Left renal pelvis (tissue), 4 donors: ENCODE data around the gene YY1. TPM values are rescaled to one million over a fixed set of nuclear protein-coding genes. Genes with fewer than 3 reads are reported as not detected.

Source experiments
- DNase-seq, 4 donors: peaks; one replicate each; pipeline ENCODE4 v3.0.0-alpha.2; 2013; ENCODE audit warnings: low read depth in 4 of 4, low spot score in 3 of 4
- polyA plus RNA-seq, 4 donors: library from polyadenylated mRNA; unstranded; fragments of 120-200 nt; gene quantifications; one replicate each; pipeline ENCODE4 v1.2.1, GENCODE V29; 2013; ENCODE audit not compliant: insufficient read length in 4 of 4

The YY1 gene
- polyA plus RNA-seq, 4 donors = 121 to 159 (median 144) TPM

GRCh38 chr14:100329233-100330006 is 90.5 kb downstream of the YY1 start:
- no peak for DNase-seq

DNA sequence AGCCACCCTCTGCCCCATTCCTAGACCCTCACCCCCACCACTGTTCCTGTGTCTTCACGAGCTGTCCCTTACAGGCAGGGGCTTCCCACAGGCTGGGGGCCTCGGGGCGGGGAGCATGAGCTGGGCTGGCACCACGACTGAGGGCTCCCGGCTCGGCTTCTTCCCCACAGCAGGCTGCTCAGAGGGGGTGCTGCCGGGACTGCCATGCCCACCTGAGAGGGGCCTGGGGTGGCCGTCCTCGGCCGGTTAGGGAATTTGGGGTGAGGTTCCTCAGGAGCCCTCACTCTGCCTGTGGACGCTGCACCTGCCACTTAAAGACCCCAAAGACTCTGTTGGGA is 91.0 kb downstream of the YY1 start:
- no peak for DNase-seq

DNA sequence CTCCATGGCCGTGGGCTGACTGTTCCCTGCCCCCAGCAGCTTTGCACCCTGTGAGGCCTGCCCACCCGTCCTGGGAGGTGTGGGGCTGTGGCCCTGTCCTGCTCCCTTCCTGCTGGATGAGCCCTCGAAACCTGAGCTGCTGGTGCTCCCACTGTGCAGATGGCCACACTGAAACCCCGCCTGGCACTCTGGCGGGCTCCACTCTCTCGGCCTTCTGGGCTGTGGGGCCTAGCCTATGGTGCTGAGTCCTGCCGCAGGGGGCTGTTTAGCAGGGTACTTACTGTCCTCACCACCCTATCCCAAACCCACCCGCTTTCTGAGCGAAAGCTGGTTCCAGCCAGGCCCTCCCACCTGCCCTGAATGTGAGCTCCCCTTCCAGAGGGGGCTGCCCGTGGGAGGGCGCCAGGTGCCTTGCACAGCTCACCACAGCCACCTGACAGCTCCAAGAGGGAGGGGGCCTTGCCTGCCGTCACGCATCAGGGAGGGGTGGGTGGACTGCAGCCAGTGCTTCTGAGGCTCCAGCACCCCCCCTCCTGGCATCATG is 91.5 kb downstream of the YY1 start:
- no peak for DNase-seq

GRCh38 chr14:100332071-100332639 is 93.2 kb downstream of the YY1 start:
- no peak for DNase-seq

Other genes with a start within 250 kb of the YY1 start
- gene EVL, start 173.7 kb upstream of the YY1 start, polyA plus RNA-seq = 100 to 1,000 TPM; 109 to 184 (median 136) TPM
- 10 to 100 TPM in 2 of 4 donors, 1 to 10 TPM in 1, under 1 TPM in 1; 0.96 to 19.4 (median 8.2) TPM for gene DEGS2, start 79.5 kb upstream of the YY1 start, polyA plus RNA-seq
- gene SLC25A29, start 67.3 kb downstream of the YY1 start, polyA plus RNA-seq = 10 to 100 TPM; 31.4 to 95.1 (median 45.7) TPM
- gene SLC25A47, start 84.2 kb downstream of the YY1 start, polyA plus RNA-seq = under 1 TPM in 1 of 4 donors, not detected in 3; 0.18 TPM
- gene WDR25, start 137.3 kb downstream of the YY1 start, polyA plus RNA-seq = 10 to 100 TPM in 2 of 4 donors, 1 to 10 TPM in 2; 6.3 to 11.0 (median 9.7) TPM